NK-92 (cell line): ENCODE results near the gene MLF2.
A peak's percentile ranks its signal among the peaks of the same experiment; 100 is the strongest.

Source experiments
- DNase-seq: peaks from one replicate; lab custom pipeline; 2025; ENCODE audit not compliant: unreplicated experiment; lab: John Stamatoyannopoulos, UW

The MLF2 gene

GRCh38 chr12:6778574-6779550, 25.9 kb upstream of the MLF2 start:
- DNase-seq = peak; percentile 18

- no peak for DNase-seq
These were observed 25.3 kb upstream of the MLF2 start for GRCh38 chr12:6778217-6778573.

GRCh38 chr12:6777386-6777785, 24.4 kb upstream of the MLF2 start:
- DNase-seq = no peak

GRCh38 chr12:6775185-6776174, 22.5 kb upstream of the MLF2 start:
- DNase-seq = no peak

GRCh38 chr12:6774499-6775062, 21.6 kb upstream of the MLF2 start:
- no peak for DNase-seq

GRCh38 chr12:6773590-6774351, 20.8 kb upstream of the MLF2 start:
- no peak for DNase-seq

- no peak for DNase-seq
These were observed 20.0 kb upstream of the MLF2 start for GRCh38 chr12:6772726-6773589.

GRCh38 chr12:6772331-6772695, 19.4 kb upstream of the MLF2 start, which contains the start of gene LAG3:
TSS of gene LAG3 (plus strand) at chr12:6772520. CDS start at chr12:6772853, 333 bp downstream.
- no peak for DNase-seq

- DNase-seq = no peak
These were observed 18.8 kb upstream of the MLF2 start for GRCh38 chr12:6771509-6772330.

- no peak for DNase-seq
These were observed 18.2 kb upstream of the MLF2 start for GRCh38 chr12:6771091-6771495.

- no peak for DNase-seq
These were observed 17.7 kb upstream of the MLF2 start for GRCh38 chr12:6770600-6770999.

GRCh38 chr12:6770094-6770493, 17.2 kb upstream of the MLF2 start:
- no peak for DNase-seq

- no peak for DNase-seq
These were observed 16.7 kb upstream of the MLF2 start for GRCh38 chr12:6769666-6770065.

GRCh38 chr12:6768990-6769389, 16.0 kb upstream of the MLF2 start:
- no peak for DNase-seq

- DNase-seq = no peak
These were observed 15.5 kb upstream of the MLF2 start for GRCh38 chr12:6768437-6768914.

GRCh38 chr12:6767353-6768319, 14.7 kb upstream of the MLF2 start:
- DNase-seq = no peak

- DNase-seq = no peak
These were observed 13.9 kb upstream of the MLF2 start for GRCh38 chr12:6766651-6767349.
